NT2/D1 (cell line): ENCODE measurements around the gene PAQR9.

Source experiments
- SUZ12 ChIP-seq: IDR thresholded peaks from 2 replicates; pipeline ENCODE4 v1.6.1; 2011; ENCODE audit not compliant: insufficient read length, insufficient read depth; ENCODE audit errors: extremely low read depth
- ZNF274 ChIP-seq: IDR thresholded peaks from 2 replicates; pipeline ENCODE4 v1.6.1; 2011; ENCODE audit warnings: mild to moderate bottlenecking, low read depth, low read length

DNA sequence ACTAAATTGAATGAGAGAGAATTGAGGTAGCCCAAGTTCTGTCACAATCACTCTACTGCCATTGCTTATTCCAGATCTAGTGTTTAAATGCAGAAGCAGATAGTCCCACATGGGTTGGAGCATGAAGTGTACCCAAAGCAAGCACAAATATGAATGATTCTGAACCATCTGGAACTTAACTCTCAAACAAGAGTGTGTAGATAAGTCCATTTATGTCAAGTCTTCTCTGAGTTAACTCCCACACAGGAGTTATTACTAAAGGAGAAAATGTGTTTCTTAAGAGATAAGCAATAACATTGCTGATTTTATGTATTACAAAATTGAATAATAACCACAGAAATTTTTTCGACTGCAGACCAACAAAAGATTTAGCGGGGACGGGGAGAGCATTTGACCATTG lies 33.6 kb downstream of the PAQR9 start:
- TF ChIP-seq SUZ12, result no peak
- no peak for TF ChIP-seq ZNF274
